GM18858 (cell line): Measurements from ENCODE around the gene BBLN.

Source experiments
- ATAC-seq: cut with Tn5 transposase; IDR thresholded peaks from one replicate; pipeline ENCODE4 v1.9.1; 2021; ENCODE audit not compliant: unreplicated experiment

The BBLN gene

DNA sequence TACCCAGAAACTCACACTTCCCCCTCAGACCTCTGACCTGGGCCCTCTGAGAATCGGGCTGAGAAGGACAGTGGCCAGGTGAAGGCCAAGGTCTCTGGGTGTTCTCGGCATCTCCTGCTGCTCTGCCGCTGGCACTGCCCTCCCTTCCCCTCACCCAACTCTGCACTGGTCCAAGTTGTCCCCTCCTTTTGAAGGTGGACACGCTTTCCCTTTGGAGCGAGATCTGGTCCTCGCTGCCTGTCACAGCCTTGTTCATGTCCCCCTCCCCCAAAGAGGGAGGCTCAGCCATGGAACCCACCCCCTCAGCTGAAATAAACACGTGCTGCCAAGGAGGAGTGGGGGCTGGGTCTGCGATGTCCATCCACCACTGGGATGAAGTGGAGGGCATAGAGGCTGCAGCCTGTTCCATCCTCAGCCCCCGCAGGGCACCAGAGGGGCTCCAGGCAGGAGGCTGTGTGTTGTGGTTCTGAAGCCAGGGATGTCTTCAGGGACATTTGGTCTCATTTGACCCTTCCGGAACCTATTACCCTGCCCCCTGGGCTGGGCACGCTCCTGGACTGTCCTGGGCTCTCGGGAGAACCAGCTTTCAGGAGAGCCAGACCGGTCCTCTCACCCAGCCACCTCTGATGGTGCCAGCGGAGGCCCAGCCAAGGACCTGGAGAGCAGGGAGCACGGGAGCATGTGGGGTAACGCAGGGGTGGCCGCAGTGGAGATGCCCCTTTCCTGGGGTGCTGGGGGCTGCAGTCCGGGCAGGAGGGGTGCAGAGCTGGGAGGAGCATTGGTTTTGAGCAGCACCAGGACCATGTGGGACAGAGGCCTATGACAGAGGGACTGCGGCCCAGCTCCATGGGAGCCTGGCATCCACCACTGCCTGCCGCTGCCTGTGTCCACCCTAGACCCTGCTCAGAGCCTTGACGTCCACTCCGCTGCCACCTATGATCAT lies 15.6 kb upstream of the BBLN start:
- no peak for ATAC-seq

DNA sequence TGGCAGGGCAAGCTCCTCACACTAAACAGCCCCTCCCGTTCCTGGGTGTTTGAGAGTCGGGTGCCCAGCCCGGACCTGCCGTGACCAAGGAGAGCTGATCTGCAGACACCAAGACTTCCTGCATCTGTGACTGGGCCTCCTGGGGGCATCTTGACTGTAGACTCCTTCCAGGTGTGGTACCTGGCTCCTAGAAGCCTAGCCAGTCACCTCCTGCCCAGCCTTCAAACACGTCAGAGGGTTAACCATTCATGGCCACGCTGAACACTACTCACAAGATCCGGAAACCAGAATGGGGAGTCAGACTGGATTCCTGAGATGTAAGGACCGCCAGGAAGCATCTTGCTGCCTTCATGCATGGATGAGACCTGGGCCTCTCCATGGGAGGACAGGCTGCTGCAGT lies 14.5 kb upstream of the BBLN start:
- ATAC-seq: no peak

DNA sequence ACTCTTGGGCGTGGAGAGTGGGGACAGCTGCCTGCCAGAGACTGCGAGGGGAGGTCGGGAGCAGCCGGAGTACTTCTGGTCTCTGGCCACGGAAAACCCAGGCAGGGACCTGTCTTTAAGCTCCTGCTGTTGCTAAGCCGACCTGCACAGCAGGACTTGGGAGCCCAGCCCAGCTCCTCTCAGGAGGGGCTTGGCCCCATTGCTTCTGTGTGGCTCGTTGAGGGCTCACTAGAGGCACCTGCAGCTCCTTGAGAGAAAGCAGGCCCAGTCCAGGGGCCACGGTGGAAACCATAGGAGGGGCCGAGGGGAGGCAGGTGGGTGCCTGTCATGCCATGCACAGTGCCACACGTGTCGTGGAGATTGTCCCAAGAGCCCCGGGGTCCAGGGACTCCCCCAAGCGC lies 14.1 kb upstream of the BBLN start:
- ATAC-seq: no peak

DNA sequence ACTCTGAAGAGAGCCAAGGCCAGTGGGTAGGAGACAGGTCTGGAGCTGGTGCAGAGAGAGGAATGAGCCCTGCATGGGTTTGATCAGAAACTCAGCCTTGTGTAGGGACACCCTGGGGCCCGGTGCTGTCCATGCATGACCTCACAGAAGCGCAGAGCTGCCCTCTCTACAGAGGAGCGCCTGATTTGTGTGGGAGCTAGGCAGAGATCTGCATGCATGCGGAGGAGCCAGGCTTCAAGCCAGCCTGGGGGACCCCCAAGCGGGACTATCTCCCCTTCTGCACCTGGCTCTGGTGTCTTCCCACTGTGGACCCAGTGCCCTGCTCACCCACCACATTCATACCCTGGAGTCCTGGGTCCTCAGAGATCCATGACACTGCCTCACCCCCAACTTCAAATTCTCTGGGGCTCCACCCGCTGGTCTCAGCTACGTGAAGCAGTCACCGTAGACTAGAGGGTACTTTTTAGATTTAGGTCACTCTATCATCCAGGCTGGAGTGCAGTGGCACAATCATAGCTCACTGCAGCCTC lies 13.4 kb upstream of the BBLN start:
- ATAC-seq: no peak

DNA sequence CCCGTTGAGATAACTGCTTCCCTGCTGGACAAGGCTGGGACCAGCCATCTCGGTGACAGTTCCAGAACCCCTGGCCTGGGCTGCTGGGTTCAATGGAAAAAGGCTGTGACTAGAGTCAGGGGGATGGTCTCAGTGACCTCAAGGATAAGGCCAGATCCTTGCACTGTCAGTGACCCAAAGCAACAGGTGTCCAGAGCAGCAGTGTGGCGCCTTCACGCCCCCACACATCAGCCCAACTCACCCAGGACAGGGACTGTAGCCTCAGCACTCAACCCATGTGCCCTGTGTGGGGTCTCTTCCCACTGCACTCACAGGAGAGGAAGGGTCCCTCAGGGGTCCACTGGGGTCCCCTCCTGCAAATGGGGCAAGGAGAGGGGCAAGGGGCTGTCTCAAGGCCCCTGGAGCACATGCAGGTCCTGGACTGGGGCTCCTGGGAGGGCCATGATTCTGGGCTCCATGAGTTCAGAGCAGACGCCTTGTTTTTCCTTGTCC lies 11.5 kb upstream of the BBLN start:
- ATAC-seq: no peak

DNA sequence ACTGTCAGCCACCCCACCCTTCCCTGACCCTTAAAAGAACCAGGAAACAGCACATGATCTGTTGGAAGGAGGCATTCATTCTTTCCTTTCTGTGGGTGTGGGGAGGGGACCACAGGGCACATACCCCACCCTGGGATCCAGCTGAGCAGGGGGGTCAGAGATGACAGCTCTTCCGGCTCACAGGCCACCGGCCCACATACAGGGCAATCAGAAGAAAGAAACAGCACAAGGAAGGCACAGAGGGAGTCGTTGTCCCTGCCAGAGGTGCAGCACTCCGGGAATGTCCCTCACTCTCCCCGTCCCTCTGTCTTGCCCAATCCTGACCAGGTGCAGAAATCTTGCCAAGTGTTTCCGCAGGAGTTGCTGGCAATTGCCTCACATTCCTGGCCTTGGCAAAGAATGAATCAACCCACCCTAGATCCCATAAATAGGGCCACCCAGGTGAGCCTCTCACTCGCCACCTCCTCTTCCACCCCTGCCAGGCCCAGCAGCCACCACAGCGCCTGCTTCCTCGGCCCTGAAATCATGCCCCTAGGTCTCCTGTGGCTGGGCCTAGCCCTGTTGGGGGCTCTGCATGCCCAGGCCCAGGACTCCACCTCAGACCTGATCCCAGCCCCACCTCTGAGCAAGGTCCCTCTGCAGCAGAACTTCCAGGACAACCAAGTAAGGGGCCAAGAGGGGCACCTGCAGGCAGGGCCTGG lies 10.9 kb upstream of the BBLN start, which contains the start of gene LCN2:
Gene LCN2 (plus strand): TSS at position 453 of the 701 bp plus-strand sequence. CDS start 73 bp downstream, at position 526.
- no peak for ATAC-seq

DNA sequence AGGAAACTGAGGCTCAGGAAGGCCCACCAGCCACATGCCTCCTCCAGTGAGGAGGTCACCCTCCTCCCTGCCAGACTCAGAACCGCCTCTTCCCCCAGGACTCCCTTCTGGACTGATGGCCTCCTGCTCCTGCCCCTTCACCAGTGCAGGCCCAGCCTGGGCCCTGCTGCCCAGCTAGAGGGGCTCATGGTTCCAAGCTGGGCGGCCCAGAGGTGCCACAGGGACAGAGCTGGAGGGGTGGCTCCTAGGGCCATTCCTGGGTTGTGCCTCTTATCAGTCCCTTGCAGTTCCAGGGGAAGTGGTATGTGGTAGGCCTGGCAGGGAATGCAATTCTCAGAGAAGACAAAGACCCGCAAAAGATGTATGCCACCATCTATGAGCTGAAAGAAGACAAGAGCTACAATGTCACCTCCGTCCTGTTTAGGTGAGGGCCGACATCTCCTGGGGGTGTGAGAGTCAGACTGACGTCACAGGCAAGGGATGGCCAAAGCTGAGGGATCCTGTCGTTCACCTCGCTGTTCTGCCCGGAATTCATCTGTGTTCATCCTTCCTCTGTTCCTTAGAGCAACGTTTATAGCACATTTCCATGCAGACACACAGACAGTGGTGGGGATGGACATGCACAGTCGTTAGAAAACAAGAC lies 10.0 kb upstream of the BBLN start:
- ATAC-seq: no peak

DNA sequence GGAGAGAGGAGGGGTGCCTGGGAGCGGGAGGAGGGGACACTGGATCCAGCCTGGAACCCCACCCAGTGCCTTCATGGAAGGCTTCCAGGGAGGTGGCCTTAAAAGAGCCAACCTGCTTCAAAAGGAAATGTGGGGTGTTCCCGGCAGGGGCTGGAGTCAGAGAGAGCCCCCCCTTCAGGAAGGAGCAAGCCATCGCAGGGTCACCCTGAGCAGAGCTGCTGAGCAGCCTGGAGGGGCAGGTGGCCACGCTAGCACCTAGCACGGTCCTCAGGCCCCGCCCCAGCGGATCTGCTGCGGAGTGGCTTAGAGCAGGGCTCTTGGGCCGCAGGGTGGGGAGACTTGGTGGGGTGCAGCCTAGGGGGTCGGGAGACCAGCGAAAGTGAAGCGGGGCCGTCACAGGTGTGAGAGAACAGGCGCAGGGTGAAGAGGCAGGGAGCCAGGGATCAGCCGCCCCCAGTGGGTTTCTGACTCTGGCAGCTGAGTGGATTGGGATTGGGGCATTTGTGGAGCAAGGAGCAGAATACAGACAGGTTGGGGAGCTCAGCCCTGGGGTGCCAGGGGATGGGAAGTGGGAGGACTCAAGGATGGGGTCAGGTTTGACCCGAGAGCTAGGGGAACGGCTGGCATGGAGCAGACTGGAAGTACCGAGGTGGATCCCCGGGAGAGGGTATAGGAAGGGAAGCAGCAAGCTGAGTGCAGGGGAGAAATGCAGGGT lies 9.3 kb upstream of the BBLN start:
- no peak for ATAC-seq

DNA sequence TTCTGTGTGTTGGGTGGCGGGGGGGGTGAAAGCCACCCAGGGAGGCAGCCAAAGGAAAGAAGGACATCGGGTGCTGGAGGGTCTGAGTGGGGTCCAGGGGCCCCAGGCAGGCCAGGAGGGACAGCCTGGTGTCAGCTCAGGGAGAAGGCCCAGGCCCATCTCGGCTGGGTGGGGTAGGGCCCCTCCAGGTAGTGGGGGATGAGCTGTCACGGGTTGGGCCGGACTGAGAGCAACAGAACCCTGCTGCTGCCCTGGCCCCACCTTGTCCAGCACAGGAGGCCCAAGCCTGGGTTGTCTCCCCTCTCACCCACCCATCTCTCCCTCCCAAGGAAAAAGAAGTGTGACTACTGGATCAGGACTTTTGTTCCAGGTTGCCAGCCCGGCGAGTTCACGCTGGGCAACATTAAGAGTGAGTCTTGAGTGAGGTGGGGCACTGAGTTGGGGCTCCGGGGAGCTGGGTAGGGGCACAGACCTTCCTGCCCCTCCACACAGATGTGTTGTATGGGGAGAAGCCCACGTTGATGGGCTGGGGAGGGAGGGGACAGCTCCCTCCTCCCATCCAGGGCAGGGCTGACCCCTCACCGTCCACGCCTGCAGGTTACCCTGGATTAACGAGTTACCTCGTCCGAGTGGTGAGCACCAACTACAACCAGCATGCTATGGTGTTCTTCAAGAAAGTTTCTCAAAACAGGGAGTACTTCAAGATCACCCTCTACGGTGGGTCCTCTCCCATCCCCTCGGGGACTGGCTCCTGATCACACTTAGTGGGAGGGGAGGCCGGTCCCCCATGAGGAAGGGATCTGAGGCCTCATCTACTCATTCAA lies 8.5 kb upstream of the BBLN start:
- no peak for ATAC-seq

DNA sequence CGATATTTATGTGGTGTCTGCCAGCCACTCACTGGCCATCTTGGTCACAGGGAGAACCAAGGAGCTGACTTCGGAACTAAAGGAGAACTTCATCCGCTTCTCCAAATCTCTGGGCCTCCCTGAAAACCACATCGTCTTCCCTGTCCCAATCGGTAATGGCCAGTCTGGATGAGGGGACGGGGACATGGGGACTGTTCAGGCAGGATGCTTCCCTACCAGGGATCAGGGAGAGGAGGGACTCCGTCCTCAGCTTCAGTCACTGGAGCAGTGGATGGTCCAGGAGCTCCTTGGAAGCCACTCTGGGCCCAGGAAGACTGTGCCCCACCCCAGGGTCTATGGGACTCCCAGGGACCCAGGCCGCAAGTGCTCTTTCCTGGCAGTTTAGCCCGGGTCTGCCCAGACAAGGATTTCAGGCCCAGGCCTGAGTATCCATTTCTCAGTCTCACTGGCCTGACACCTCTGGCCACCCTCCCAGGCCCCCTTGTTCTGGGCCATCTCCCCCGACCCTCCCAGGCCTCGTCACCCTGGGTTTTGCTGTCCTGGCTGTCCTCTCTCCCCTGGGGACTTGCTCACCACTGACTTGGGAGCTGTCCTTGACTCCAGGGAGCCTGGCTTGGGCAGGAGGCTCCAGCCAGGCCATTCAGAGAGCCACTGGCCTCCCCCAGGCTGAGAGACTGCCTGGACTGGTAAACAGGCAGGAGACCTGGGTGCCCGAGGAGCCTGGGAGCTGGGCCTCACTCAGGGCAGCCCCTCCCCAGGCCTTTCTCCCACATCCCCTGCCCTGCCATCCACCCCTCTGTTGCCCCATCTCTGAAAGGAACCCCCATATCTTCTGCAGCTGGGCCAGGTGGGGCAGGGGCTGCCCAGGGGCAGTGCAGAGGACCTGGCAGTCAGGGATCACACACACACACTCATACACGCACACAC lies 7.7 kb upstream of the BBLN start:
- ATAC-seq: no peak

DNA sequence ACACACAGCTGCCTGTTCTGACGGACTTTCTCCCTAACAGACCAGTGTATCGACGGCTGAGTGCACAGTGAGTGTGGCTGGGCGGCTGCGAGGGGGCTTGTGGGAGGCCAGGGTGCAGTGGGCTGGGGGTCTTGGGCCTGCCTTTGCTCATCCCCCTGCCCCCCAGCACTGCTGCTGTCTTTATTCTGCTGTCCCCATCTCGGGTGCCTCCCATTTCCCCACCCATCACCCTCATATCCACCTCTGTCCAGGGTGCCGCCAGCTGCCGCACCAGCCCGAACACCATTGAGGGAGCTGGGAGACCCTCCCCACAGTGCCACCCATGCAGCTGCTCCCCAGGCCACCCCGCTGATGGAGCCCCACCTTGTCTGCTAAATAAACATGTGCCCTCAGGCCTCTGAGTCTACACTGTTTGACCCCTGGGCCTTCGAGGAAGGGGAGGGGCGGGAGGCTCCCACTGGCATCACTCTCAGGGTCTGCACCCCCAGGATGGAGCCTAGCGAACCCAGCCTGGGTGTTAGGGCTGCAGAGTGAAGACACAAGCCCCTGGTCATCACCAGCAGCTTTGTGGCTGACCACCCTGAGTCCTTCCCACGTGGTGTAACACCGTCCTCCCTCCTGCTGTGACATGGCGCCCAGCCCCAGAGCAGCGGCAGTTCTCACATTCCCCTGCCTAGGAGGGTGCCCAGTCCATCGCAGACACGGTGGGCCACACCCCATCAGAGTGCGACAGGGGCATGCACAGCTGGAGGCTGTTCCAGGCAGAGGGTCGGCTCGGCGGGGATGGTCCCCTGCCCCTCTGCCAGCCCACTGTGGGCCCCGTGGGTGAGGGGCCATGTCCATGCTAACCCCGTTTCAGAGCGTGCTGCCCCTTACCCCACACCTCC lies 6.8 kb upstream of the BBLN start:
- ATAC-seq: no peak

DNA sequence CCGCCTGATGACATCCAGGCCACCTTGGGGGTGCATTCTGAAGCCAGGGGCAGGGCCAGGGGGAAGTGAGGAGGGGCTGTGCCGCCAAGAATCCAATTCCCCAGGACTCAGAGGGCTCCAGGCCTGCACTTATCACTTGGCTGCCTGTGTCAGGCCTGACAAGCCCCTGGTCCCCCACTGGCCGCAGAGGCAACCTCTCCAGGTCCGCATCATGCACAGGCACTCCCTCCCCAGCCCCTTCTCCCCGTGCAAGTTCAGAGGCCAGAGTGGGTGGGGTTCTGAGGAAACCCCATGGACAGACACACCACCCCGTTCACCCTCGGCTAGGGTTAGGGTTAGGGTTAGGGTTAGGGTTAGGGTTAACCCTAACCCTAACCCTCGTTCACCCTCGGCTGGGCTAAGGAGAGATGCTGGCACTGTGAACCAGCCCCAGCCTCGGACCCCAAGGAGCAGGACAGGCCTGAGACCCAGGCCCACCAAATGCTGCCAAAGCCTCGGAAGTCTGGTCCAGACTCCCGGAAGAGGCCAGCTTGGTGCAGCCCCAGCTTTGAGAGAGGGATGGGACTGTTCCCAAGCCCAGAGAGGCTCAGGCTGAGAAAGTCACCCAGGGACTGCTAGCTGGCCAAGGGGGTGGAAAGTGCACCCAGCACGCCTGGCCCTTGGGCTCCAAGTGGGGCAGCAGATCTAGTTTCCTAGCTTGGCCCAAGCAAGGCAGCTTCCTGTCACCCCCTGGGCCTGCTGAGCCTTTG lies 5.9 kb upstream of the BBLN start:
- no peak for ATAC-seq

DNA sequence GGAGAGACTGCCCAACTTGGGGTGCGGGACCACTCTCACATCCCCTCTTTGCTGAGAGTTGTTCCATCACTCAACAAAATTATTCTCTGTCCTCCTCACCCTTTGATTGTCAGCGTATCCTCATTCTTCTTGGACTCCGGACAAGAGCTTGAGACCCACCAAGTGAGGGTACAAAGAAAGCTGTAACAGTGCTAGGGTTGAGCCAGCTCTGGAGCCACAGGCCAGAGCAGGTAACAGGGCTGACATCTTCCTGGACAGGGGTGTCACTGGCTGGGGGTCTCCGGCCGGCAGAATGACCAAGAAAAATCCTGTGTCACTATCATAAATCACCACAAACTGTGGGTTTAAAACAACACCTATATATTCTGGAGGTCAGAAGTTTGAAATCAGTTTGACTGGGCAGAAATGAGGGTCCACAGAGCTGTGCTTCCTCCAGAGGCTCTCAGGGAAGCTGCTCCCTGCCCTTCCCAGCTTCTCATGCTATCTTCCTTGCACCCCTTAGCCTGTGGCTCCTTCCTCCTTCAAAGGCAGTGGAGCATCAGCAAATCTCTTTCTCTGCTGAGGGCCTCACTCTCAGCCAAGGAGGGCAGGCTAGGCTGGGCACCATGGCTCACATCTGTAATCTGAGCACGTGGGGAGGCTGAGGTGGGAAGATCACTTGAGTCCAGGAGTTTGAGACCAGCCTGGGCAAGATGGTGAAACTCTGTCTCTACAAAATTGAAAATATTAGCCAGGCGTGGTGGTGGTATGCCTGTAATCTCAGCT lies 4.1 kb upstream of the BBLN start:
- ATAC-seq: no peak

DNA sequence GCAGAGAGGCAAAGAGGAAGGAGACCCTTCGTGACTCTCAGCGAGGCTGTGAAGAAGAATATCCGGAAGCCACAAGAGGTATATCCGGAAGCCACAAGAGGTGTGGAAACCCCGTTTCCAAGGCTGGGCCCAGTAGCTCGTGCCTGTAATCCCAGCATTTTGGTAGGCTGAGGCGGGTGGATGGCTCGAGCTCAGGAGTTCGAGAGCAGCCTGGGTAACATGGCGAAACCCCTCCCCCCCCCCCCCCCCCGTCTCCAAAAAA lies 612 bp upstream of the BBLN start:
- no peak for ATAC-seq

DNA sequence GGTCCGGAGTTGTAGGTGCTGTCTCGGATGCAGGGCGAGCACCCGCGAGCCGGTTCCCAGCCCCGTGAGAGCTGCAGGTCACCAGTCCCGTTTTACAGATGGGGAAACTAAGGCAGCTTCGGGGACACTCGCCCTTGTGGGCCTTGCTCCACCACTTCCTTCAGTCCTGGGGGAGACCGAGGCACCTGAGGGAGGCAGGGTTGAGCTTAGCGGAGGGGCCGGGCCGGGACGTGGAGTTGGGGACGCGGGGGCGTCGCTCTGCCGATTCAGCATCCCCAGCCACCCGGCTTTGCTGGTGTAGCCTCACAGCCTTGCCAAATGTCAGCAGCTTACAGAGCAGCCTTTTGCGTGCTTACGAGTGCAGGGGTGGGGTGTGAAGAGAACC lies 530 bp downstream of the BBLN start:
- ATAC-seq: no peak

DNA sequence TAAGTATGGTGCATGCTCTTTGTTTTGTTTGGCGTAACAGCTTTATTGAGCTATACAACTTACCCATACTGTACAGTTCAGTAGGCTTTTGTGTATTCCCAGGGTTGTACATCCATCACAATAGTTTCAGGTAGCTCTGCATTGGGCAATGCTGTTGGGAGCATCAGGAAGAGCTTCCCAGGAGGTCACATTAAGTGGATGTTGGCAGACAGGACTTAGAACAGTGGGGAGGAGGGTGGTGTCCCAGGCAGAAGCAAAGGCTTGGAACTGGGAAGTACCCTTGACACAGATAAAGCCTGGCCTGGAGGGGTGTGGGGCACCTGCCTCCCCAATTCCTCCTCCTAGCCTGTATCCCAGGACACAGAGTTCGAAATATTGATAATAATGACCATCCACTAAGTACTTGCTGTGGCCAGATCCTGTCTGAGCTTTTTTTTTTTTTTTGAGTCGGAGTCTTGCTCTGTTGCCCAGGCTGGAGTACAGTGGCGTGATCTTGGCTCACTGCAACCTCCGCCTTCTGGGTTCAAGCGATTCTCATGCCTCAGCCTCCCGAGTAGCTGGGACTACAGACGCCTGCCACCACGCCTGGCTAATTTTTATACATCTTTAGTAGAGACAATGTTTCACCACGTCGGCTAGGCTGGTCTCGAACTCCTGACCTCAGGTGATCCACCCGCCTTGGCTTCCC lies 1.3 kb downstream of the BBLN start:
- ATAC-seq: no peak
